ENCODE data around the gene TNXB. TPM values are rescaled to one million over a fixed set of nuclear protein-coding genes. Genes with fewer than 3 reads are reported as not detected.
"Not testable (repeated sequence)": the region's sequence is repeated elsewhere in the genome, so short reads cannot be mapped to it uniquely, and the experiment has no call there.

The TNXB gene
- total RNA-seq, 1 experiment from 2014 or later: 22.2 TPM

- DNase-seq (ENCODE audit: extremely low read depth, low read depth): no peak
Measured at GRCh38 chr6:32086661-32087573, 22.2 kb downstream of the TNXB start.

- no peak for DNase-seq (ENCODE audit: extremely low read depth, low read depth)
Measured at GRCh38 chr6:32085759-32086459, 23.2 kb downstream of the TNXB start.

- DNase-seq (ENCODE audit: extremely low read depth, low read depth): no peak
Measured at GRCh38 chr6:32084780-32085179, 24.4 kb downstream of the TNXB start.

GRCh38 chr6:32083812-32084768, 25.0 kb downstream of the TNXB start:
- no peak for DNase-seq (ENCODE audit: extremely low read depth, low read depth)

DNA sequence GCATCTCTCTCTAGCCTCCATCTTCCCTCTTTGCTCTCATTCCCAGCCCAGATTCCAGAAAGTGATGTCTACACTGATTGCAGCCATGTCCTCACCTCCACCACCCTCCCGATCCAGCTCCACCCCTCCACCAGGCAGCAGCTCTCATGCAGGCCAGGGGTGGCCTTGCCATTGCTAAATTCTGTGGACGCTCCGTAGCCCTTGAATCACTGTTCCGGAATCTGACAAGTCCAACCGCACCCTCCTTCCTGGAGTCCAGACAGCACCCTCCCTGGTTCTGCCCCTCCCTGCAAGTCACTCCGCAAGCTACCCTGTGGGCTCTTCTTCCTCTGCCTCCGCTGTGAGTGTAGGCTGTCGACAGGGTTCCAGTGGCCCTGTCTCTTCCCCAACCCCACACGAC, 26.2 kb downstream of the TNXB start:
- DNase-seq (ENCODE audit: extremely low read depth, low read depth): peak; percentile 94

GRCh38 chr6:32082478-32082877, 26.7 kb downstream of the TNXB start:
- DNase-seq (ENCODE audit: extremely low read depth, low read depth): no peak

- no peak for DNase-seq (ENCODE audit: extremely low read depth, low read depth)
Measured at GRCh38 chr6:32081168-32081990, 27.8 kb downstream of the TNXB start.

DNA sequence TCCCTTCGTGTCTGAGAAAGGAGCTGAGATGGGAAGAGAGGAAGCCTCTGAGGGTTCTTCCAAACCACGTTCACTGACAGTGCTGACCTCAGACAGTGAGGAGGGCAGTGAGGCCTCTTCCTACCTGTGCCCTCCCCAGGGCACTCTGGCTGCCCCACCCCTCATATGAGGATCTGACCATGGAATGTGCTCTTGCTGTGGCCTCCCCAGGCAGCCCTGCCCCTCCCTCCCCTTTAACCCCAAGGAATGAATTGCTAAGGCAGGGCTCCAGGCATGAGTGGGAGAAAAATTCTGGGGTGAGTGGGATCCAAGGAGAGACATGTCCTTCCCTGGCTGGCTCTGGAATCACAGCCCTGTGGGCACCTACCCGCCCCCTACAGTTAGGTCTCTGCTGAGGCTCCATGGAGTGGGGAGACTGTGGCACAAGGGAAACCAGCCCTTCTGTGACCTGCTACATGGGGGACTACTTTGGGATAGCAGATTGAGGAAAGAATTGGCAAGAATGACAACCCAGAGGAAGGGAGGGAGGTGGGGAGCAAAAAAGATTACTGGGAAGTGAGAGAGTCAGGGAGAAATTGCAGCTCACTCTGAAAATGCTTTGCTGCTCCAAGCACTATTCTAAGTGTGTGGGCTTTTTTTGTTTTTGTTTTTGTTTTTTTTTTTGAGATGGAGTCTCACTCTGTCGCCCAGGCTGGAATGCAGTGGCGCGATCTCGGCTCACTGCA, 29.4 kb downstream of the TNXB start:
- no peak for DNase-seq (ENCODE audit: extremely low read depth, low read depth)

- no peak for DNase-seq (ENCODE audit: extremely low read depth, low read depth)
Measured at GRCh38 chr6:32076321-32076809, 32.8 kb downstream of the TNXB start.

DNA sequence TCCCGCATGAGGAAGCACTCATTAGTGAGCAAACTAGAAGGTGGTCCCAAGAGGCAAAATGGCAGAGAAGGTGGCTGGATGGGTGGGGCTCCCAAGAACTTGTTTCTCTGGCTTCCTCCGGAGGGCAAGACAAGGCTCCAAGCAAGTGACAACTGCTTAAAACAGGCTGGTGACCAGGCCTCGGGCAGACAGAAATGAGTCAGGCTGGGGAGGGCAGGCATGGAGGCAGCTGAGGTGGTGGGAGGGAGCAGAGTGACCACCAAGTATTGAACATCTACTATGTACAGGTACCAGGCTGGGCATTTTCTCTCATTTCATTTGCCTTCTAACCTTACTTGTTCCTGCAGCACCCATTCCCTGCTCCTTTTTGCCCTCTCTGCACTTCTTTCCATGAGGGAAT, 33.4 kb downstream of the TNXB start:
- DNase-seq (ENCODE audit: extremely low read depth, low read depth): no peak

- no peak for DNase-seq (ENCODE audit: extremely low read depth, low read depth)
Measured at GRCh38 chr6:32074996-32075532, 34.1 kb downstream of the TNXB start.

DNA sequence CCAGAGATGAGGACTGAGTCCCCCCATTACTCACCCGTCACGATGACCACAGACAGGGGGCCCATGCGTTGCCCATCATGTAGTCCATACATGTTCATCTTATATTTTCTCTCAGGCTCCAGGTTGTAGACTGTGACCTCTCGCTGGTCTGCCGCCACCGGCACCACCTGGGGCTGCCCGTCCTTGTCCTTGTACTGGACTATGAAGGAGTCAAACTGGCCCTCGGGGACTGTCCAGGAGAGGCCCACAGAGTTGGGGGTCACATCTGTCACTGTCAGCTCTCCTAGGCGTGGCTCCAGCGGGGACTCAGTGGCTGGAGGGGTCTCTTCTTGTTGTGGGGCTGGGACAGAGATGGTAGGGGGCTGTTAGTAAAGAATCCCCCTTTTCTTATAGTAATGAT, 35.5 kb downstream of the TNXB start:
- no peak for DNase-seq (ENCODE audit: extremely low read depth, low read depth)

- no peak for DNase-seq (ENCODE audit: extremely low read depth, low read depth)
Measured at GRCh38 chr6:32073101-32073500, 36.0 kb downstream of the TNXB start.

DNA sequence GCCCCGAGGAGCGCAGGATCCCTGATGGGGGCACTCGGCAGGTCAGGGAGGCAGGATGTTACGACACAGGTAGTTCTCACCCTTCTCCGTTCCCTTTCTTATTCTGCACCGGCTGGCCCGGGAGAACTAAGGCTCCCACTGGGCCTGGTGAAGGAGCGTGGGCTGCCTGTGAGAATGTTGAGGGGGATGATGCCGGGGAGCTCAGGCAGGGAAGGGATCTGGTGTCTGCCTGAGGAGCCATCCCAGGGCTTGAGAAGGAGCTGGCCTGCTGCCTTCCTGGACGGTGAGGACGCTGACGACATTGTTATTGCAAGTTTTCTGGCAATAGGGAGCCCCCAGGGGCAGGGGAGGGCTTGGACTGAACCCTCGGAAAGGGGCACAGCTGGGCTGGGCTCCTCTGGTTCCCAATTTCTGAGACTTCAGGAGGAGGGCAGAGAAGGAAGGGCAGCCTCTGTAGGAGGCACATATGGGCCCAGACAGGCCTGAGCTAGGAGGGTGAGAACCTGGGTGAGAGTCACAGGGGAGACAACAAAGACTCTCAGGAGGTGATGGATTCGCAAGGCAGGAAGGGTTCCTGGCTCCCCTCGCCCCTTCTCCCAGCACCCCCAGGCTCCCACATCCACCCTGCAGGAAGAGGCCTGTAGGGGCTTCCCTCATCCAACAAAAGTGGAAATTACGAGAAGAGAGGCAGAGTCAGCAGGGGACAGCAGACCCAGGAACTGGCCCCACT, 38.2 kb downstream of the TNXB start:
- DNase-seq (ENCODE audit: extremely low read depth, low read depth): no peak

GRCh38 chr6:32069878-32070515, 39.1 kb downstream of the TNXB start:
- no peak for DNase-seq (ENCODE audit: extremely low read depth, low read depth)

- no peak for DNase-seq (ENCODE audit: extremely low read depth, low read depth)
Measured at GRCh38 chr6:32069460-32069859, 39.7 kb downstream of the TNXB start.

- no peak for DNase-seq (ENCODE audit: extremely low read depth, low read depth)
Measured at GRCh38 chr6:32068867-32069266, 40.3 kb downstream of the TNXB start.

GRCh38 chr6:32068315-32068714, 40.8 kb downstream of the TNXB start:
- DNase-seq (ENCODE audit: extremely low read depth, low read depth): not testable (repeated sequence)

Measured in NCI-H460 (cell line).